Measurements from ENCODE around the gene ARL5C. TPM values are rescaled to one million over a fixed set of nuclear protein-coding genes. Genes with fewer than 3 reads are reported as not detected.

Gene ARL5C
- total RNA-seq, 1 experiment from 2014 or later: not detected

DNA sequence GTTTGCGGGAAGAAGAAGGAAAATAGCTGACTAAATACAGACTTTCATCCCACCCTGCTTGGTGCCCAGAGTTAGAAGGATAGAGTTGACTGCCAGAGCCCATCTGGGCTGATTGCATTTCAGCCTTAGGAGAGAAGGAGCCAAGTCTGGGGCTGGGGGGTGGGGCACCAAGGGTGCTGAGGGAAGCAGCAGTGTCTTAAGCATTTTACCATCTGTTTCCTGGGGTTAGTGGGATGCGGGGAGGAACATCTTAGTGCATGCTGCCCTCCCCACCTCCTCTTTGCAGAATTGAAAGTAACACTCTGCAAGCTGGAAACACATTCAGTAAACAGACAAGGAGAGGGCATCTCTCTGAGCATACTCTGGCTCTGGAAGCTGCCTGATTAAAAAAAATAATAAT lies 1.5 kb upstream of the ARL5C start:
- H2BK12ac ChIP-seq (ENCODE audit: insufficient read length, low read depth, low read length): no peak overlapping the region
- H3K18ac ChIP-seq (ENCODE audit: insufficient read length, low read depth, low read length): no peak overlapping the region
- H3K27me3 Mint-ChIP-seq (ENCODE audit: low read depth): peaks cover 40% of the 10 kb centered on the region
- H3K27ac ChIP-seq (ENCODE audit: insufficient read length, low read depth, low read length): no peak overlapping the region
- H2BK20ac ChIP-seq (ENCODE audit: low read depth, low read length, poor library complexity, severe bottlenecking): no peak overlapping the region
- H3K9ac ChIP-seq (ENCODE audit: extremely low read depth, insufficient read length, low read length): no peak overlapping the region
- peaks cover 31 to 33% of the 10 kb centered on the region in 2 experiments for H3K4me1 Mint-ChIP-seq
- no peaks in the 10 kb centered on the region for H3K79me2 ChIP-seq (ENCODE audit: insufficient read depth, low read length)
- H3K9me3 ChIP-seq (ENCODE audit: control insufficient read depth, low read depth, low read length): no peaks in the 10 kb centered on the region
- H3K4me1 ChIP-seq (ENCODE audit: insufficient read depth, low read length): no peaks in the 10 kb centered on the region; the same call in 1 of the 2 replicates
- WGBS (ENCODE audit: extremely low coverage, insufficient read length, low lambda C conversion rate): no CpG with 5 or more reads among the region's 2 CpGs
- H2BK5ac ChIP-seq (ENCODE audit: insufficient read length, low read length): no peak overlapping the region
- H4K5ac ChIP-seq (ENCODE audit: insufficient read length, low read depth, low read length): no peak overlapping the region
- no peak overlapping the region for H4K91ac ChIP-seq (ENCODE audit: insufficient read length, low read depth, low read length)
- H3K4ac ChIP-seq (ENCODE audit: low read depth, low read length): no peak overlapping the region
- no peaks in the 10 kb centered on the region for H3K79me1 ChIP-seq (ENCODE audit: insufficient read depth, low read depth, low read length, poor library complexity, severe bottlenecking)
- H3K9me3 Mint-ChIP-seq: peaks cover 4 to 8% of the 10 kb centered on the region in 2 experiments
- H4K20me1 ChIP-seq (ENCODE audit: control insufficient read depth, insufficient read depth, insufficient read length): no peaks in the 10 kb centered on the region
- no peak overlapping the region for H3K23ac ChIP-seq (ENCODE audit: insufficient read length, low read depth, low read length)
- no peak overlapping the region for H3K4me2 ChIP-seq (ENCODE audit: insufficient read depth, insufficient read length, low read length)
- no peak overlapping the region for H3K27ac Mint-ChIP-seq
- H3K36me3 Mint-ChIP-seq (ENCODE audit: insufficient read depth in 1 of 3, low read depth in 3 of 3): peaks cover 3 to 8% (median 7%) of the 10 kb centered on the region in 3 experiments; a peak in 5 of 7 replicates
- peaks cover 9% of the 10 kb centered on the region for H3K23me2 ChIP-seq (ENCODE audit: insufficient read length, low read depth, low read length, poor library complexity, severe bottlenecking)
- TF ChIP-seq CTCF (conservative IDR thresholded peaks at IDR 0.05): no peak
- no peak overlapping the region for H3K56ac ChIP-seq (ENCODE audit: insufficient read length, low read depth, low read length)
- H2BK120ac ChIP-seq (ENCODE audit: low read depth, low read length, poor library complexity, severe bottlenecking): no peak overlapping the region
- no peak overlapping the region for H3K14ac ChIP-seq (ENCODE audit: insufficient read depth, low read length)
- no peak for DNase-seq
- H3T11ph ChIP-seq (ENCODE audit: low read length): no peak overlapping the region
- peaks cover 10% of the 10 kb centered on the region; the same call in 1 of the 2 replicates for H3K27me3 ChIP-seq (ENCODE audit: insufficient read depth, low read length)
- no peak overlapping the region for H2AK5ac ChIP-seq (ENCODE audit: insufficient read length, low read length)
- H3K4me3 Mint-ChIP-seq: no peak overlapping the region; a peak in 1 of 5 replicates
- no peak overlapping the region for H4K8ac ChIP-seq (replicated peaks; ENCODE audit: insufficient read length, low read depth, low read length)
- H2BK15ac ChIP-seq (ENCODE audit: low read depth, low read length): no peak overlapping the region
- H2AFZ ChIP-seq (ENCODE audit: low read length): no peak overlapping the region
